ENCODE data around the gene TPRKB.

The TPRKB gene

GRCh38 chr2:73764945-73765344, 27.8 kb upstream of the TPRKB start:
- Histone ChIP-seq H4K91ac (ENCODE audit: low read depth, low read length) (no peak overlapping the region), H4K12ac (ENCODE audit: low read depth, low read length) (no peak overlapping the region), H3K36me3 (ENCODE audit: control insufficient read depth in 1 of 2, insufficient read depth in 2 of 2, low read length in 2 of 2) (peaks cover 13 to 36% of the 10 kb centered on the region in 2 experiments), H4K8ac (ENCODE audit: low read depth, low read length) (no peak overlapping the region), H3K4me2 (ENCODE audit: low read length) (no peak overlapping the region), H3K18ac (ENCODE audit: low read length) (no peak overlapping the region), H3K23ac (ENCODE audit: low read length) (no peak overlapping the region), H3K27ac (ENCODE audit: low read depth, low read length) (no peak overlapping the region), H3K79me2 (ENCODE audit: control insufficient read depth, insufficient read depth, low read length, poor library complexity) (no peaks in the 10 kb centered on the region), H3K4me3 (ENCODE audit: low read depth, low read length) (no peak overlapping the region), H3K9me3 (ENCODE audit: insufficient read depth, low read depth, low read length) (no peaks in the 10 kb centered on the region), H2BK5ac (ENCODE audit: low read depth, low read length, poor library complexity) (no peak overlapping the region), H2BK120ac (ENCODE audit: insufficient read depth, low read length, poor library complexity) (no peak overlapping the region), H3K9ac (ENCODE audit: low read length) (no peak overlapping the region), H2AK5ac (ENCODE audit: low read length) (no peak overlapping the region), H3K14ac (ENCODE audit: low read length) (no peak overlapping the region), H3K4me1 (ENCODE audit: control insufficient read depth in 1 of 2, insufficient read depth in 2 of 2, low read length in 2 of 2) (no peaks in the 10 kb centered on the region), H3K4ac (ENCODE audit: low read depth, low read length) (no peak overlapping the region), H2AFZ (ENCODE audit: insufficient read depth, low read length, poor library complexity) (no peak overlapping the region), H3K79me1 (ENCODE audit: low read length) (no peaks in the 10 kb centered on the region), H2BK12ac (ENCODE audit: low read length) (no peak overlapping the region), H3K27me3 (ENCODE audit: insufficient read depth, low read length) (no peaks in the 10 kb centered on the region)
- no CpG with 5 or more reads among the region's 1 CpG for WGBS (ENCODE audit: extremely low coverage, insufficient coverage, insufficient read length)
- DNase-seq = no peak

GRCh38 chr2:73762571-73762970, 25.4 kb upstream of the TPRKB start:
- Histone ChIP-seq H2AFZ (ENCODE audit: insufficient read depth, low read length, poor library complexity) (no peak overlapping the region), H3K23ac (ENCODE audit: low read length) (no peak overlapping the region), H3K18ac (ENCODE audit: low read length) (no peak overlapping the region), H2AK5ac (ENCODE audit: low read length) (no peak overlapping the region), H3K36me3 (ENCODE audit: control insufficient read depth in 1 of 2, insufficient read depth in 2 of 2, low read length in 2 of 2) (peaks cover 8 to 34% of the 10 kb centered on the region in 2 experiments), H3K27ac (ENCODE audit: low read depth, low read length) (no peak overlapping the region), H3K4ac (ENCODE audit: low read depth, low read length) (no peak overlapping the region), H3K79me2 (ENCODE audit: control insufficient read depth, insufficient read depth, low read length, poor library complexity) (no peaks in the 10 kb centered on the region), H3K9ac (ENCODE audit: low read length) (no peak overlapping the region), H3K4me3 (ENCODE audit: low read depth, low read length) (no peak overlapping the region), H2BK5ac (ENCODE audit: low read depth, low read length, poor library complexity) (no peak overlapping the region), H2BK120ac (ENCODE audit: insufficient read depth, low read length, poor library complexity) (no peak overlapping the region), H3K4me1 (ENCODE audit: control insufficient read depth in 1 of 2, insufficient read depth in 2 of 2, low read length in 2 of 2) (no peaks in the 10 kb centered on the region), H2BK12ac (ENCODE audit: low read length) (no peak overlapping the region), H4K8ac (ENCODE audit: low read depth, low read length) (no peak overlapping the region), H3K14ac (ENCODE audit: low read length) (no peak overlapping the region), H4K12ac (ENCODE audit: low read depth, low read length) (no peak overlapping the region), H3K4me2 (ENCODE audit: low read length) (no peak overlapping the region), H3K79me1 (ENCODE audit: low read length) (no peaks in the 10 kb centered on the region), H3K9me3 (ENCODE audit: insufficient read depth, low read depth, low read length) (no peaks in the 10 kb centered on the region), H3K27me3 (ENCODE audit: insufficient read depth, low read length) (no peaks in the 10 kb centered on the region), H4K91ac (ENCODE audit: low read depth, low read length) (no peak overlapping the region)
- DNase-seq = no peak
- no CpG with 5 or more reads among the region's 1 CpG for WGBS (ENCODE audit: extremely low coverage, insufficient coverage, insufficient read length)

GRCh38 chr2:73759904-73760303, 22.8 kb upstream of the TPRKB start:
- Histone ChIP-seq H3K79me2 (ENCODE audit: control insufficient read depth, insufficient read depth, low read length, poor library complexity) (no peaks in the 10 kb centered on the region), H2AFZ (ENCODE audit: insufficient read depth, low read length, poor library complexity) (no peak overlapping the region), H4K91ac (ENCODE audit: low read depth, low read length) (no peak overlapping the region), H3K23ac (ENCODE audit: low read length) (no peak overlapping the region), H3K36me3 (ENCODE audit: control insufficient read depth in 1 of 2, insufficient read depth in 2 of 2, low read length in 2 of 2) (peaks cover 7 to 33% of the 10 kb centered on the region in 2 experiments), H2AK5ac (ENCODE audit: low read length) (no peak overlapping the region), H3K14ac (ENCODE audit: low read length) (no peak overlapping the region), H3K4me2 (ENCODE audit: low read length) (no peak overlapping the region), H2BK12ac (ENCODE audit: low read length) (no peak overlapping the region), H4K12ac (ENCODE audit: low read depth, low read length) (no peak overlapping the region), H3K79me1 (ENCODE audit: low read length) (no peaks in the 10 kb centered on the region), H3K9ac (ENCODE audit: low read length) (no peak overlapping the region), H2BK120ac (ENCODE audit: insufficient read depth, low read length, poor library complexity) (no peak overlapping the region), H4K8ac (ENCODE audit: low read depth, low read length) (no peak overlapping the region), H3K9me3 (ENCODE audit: insufficient read depth, low read depth, low read length) (no peaks in the 10 kb centered on the region), H3K27me3 (ENCODE audit: insufficient read depth, low read length) (no peaks in the 10 kb centered on the region), H3K4ac (ENCODE audit: low read depth, low read length) (no peak overlapping the region), H3K18ac (ENCODE audit: low read length) (no peak overlapping the region), H3K27ac (ENCODE audit: low read depth, low read length) (no peak overlapping the region), H3K4me1 (ENCODE audit: control insufficient read depth in 1 of 2, insufficient read depth in 2 of 2, low read length in 2 of 2) (no peaks in the 10 kb centered on the region), H3K4me3 (ENCODE audit: low read depth, low read length) (no peak overlapping the region), H2BK5ac (ENCODE audit: low read depth, low read length, poor library complexity) (no peak overlapping the region)
- no peak for DNase-seq
- no CpG with 5 or more reads among the region's 2 CpGs for WGBS (ENCODE audit: extremely low coverage, insufficient coverage, insufficient read length)

- no peaks in the 10 kb centered on the region for H3K79me2 ChIP-seq (ENCODE audit: control insufficient read depth, insufficient read depth, low read length, poor library complexity)
- no peak overlapping the region for H3K4me3 ChIP-seq (ENCODE audit: low read depth, low read length)
- no peak for DNase-seq
- no peaks in the 10 kb centered on the region for H3K27me3 ChIP-seq (ENCODE audit: insufficient read depth, low read length)
- H2BK12ac ChIP-seq (ENCODE audit: low read length) = no peak overlapping the region
- no peak overlapping the region for H4K12ac ChIP-seq (ENCODE audit: low read depth, low read length)
- no peak overlapping the region for H4K91ac ChIP-seq (ENCODE audit: low read depth, low read length)
- no peak overlapping the region for H2BK120ac ChIP-seq (ENCODE audit: insufficient read depth, low read length, poor library complexity)
- H2AFZ ChIP-seq (ENCODE audit: insufficient read depth, low read length, poor library complexity) = no peak overlapping the region
- peaks cover 4 to 32% of the 10 kb centered on the region in 2 experiments for H3K36me3 ChIP-seq (ENCODE audit: control insufficient read depth in 1 of 2, insufficient read depth in 2 of 2, low read length in 2 of 2)
- no peaks in the 10 kb centered on the region for H3K79me1 ChIP-seq (ENCODE audit: low read length)
- no peak overlapping the region for H3K27ac ChIP-seq (ENCODE audit: low read depth, low read length)
- WGBS (ENCODE audit: extremely low coverage, insufficient coverage, insufficient read length) = no CpG with 5 or more reads among the region's 3 CpGs
- H2AK5ac ChIP-seq (ENCODE audit: low read length) = no peak overlapping the region
- no peak overlapping the region for H2BK5ac ChIP-seq (ENCODE audit: low read depth, low read length, poor library complexity)
- H4K8ac ChIP-seq (ENCODE audit: low read depth, low read length) = no peak overlapping the region
- H3K18ac ChIP-seq (ENCODE audit: low read length) = no peak overlapping the region
- H3K9me3 ChIP-seq (ENCODE audit: insufficient read depth, low read depth, low read length) = no peaks in the 10 kb centered on the region
- H3K4ac ChIP-seq (ENCODE audit: low read depth, low read length) = no peak overlapping the region
- no peak overlapping the region for H3K4me2 ChIP-seq (ENCODE audit: low read length)
- H3K23ac ChIP-seq (ENCODE audit: low read length) = no peak overlapping the region
- no peak overlapping the region for H3K14ac ChIP-seq (ENCODE audit: low read length)
- H3K9ac ChIP-seq (ENCODE audit: low read length) = no peak overlapping the region
- H3K4me1 ChIP-seq (ENCODE audit: control insufficient read depth in 1 of 2, insufficient read depth in 2 of 2, low read length in 2 of 2) = no peaks in the 10 kb centered on the region
Measured at GRCh38 chr2:73759285-73759764, 22.2 kb upstream of the TPRKB start.
